CD14-positive monocyte (primary cell): ENCODE measurements around the gene NOL12. TPM values are rescaled to one million over a fixed set of nuclear protein-coding genes. Genes with fewer than 3 reads are reported as not detected.
A peak's percentile ranks its signal among the peaks of the same experiment; 100 is the strongest.

Experiments
- DNase-seq, 3 donors: peaks; one replicate each; pipeline ENCODE4 v3.0.0-alpha.2; 2011 to 2022
- H2AFZ ChIP-seq: 2 replicates; pipeline ENCODE4 v1.6.0; 2012; ENCODE audit warnings: mild to moderate bottlenecking, low read depth, low read length, inconsistent platforms; ENCODE audit not compliant: insufficient read depth, poor library complexity, severe bottlenecking
- H3K27ac ChIP-seq, 2 donors: 1 replicate in 1 of 2; 2 replicates in 1 of 2; pipeline ENCODE4 v1.5.1; 2012 to 2013; ENCODE audit warnings: low read length in 2 of 2, control low read depth in 1 of 2, inconsistent platforms in 1 of 2, low read depth in 1 of 2, mild to moderate bottlenecking in 1 of 2
- H3K27me3 ChIP-seq, 2 donors: one replicate each; pipeline versions ENCODE4 v1.6.0 to v1.6.1; 2011 to 2013; ENCODE audit warnings: low read length in 2 of 2; ENCODE audit not compliant: control insufficient read depth in 2 of 2, insufficient read depth in 2 of 2
- H3K36me3 ChIP-seq, 2 donors: replicated peaks in 1 of 2; 1 replicate in 1 of 2; 2 replicates in 1 of 2; pipeline versions ENCODE4 v1.5.1 to v1.6.1; 2012 to 2013; ENCODE audit warnings: low read length in 2 of 2, control low read depth in 1 of 2, inconsistent platforms in 1 of 2, mild to moderate bottlenecking in 1 of 2; ENCODE audit not compliant: insufficient read depth in 2 of 2, control insufficient read depth in 1 of 2
- H3K4me1 ChIP-seq, 2 donors: 1 replicate in 1 of 2; 2 replicates in 1 of 2; pipeline versions ENCODE4 v1.5.1 to v1.6.1; 2012 to 2013; ENCODE audit warnings: low read length in 2 of 2, control low read depth in 1 of 2, inconsistent platforms in 1 of 2, mild to moderate bottlenecking in 1 of 2, moderate library complexity in 1 of 2; ENCODE audit not compliant: insufficient read depth in 2 of 2, control insufficient read depth in 1 of 2
- H3K4me2 ChIP-seq: replicated peaks from 2 replicates; pipeline ENCODE3; 2012; ENCODE audit warnings: low read length, moderate library complexity, mild to moderate bottlenecking; ENCODE audit not compliant: poor library complexity, severe bottlenecking; ENCODE audit errors: extremely low read depth
- H3K4me3 ChIP-seq, 3 experiments: fragments of 200-600 bp in 1 of 3; sonication (generic) in 1 of 3; replicated peaks in 1 of 3; 1 replicate in 2 of 3; 2 replicates in 1 of 3; pipeline ENCODE4 v1.5.1; 2011 to 2013; ENCODE audit warnings: low read length in 3 of 3, mild to moderate bottlenecking in 3 of 3, control low read depth in 2 of 3, low read depth in 2 of 3, inconsistent platforms in 1 of 3, moderate library complexity in 1 of 3
- H3K79me2 ChIP-seq: 2 replicates; pipeline ENCODE4 v1.6.0; 2012; ENCODE audit warnings: mild to moderate bottlenecking, control low read depth, inconsistent platforms, low read length, moderate library complexity; ENCODE audit not compliant: insufficient read depth
- H3K9ac ChIP-seq: 2 replicates; pipeline ENCODE4 v1.6.0; 2017; ENCODE audit warnings: low read length, mild to moderate bottlenecking; ENCODE audit not compliant: insufficient read depth, poor library complexity, severe bottlenecking
- H3K9me3 ChIP-seq, 2 donors: replicated peaks in 1 of 2; 1 replicate in 1 of 2; 2 replicates in 1 of 2; pipeline versions ENCODE4 v1.5.1 to v1.6.1; 2012 to 2013; ENCODE audit warnings: low read length in 2 of 2, control low read depth in 1 of 2; ENCODE audit not compliant: control insufficient read depth in 1 of 2, insufficient read depth in 1 of 2
- H4K20me1 ChIP-seq: 2 replicates; pipeline ENCODE4 v1.6.0; 2012; ENCODE audit warnings: mild to moderate bottlenecking, low read length, control low read depth, moderate library complexity; ENCODE audit not compliant: insufficient read depth
- H3K27ac Mint-ChIP-seq, 7 donors: one replicate each; pipeline ENCODE4 v1.8.0; 2020; ENCODE audit warnings: mild to moderate bottlenecking in 7 of 7, mixed read lengths in 7 of 7, moderate library complexity in 6 of 7, inconsistent platforms in 2 of 7
- H3K27me3 Mint-ChIP-seq, 3 donors: one replicate each; pipeline ENCODE4 v1.8.0; 2021 to 2022; ENCODE audit warnings: low read depth in 3 of 3, mild to moderate bottlenecking in 3 of 3, mixed read lengths in 3 of 3, moderate library complexity in 3 of 3, inconsistent platforms in 1 of 3
- H3K36me3 Mint-ChIP-seq, 2 donors: one replicate each; pipeline ENCODE4 v1.8.0; 2020; ENCODE audit warnings: mixed read lengths in 2 of 2, inconsistent platforms in 1 of 2, mild to moderate bottlenecking in 1 of 2
- H3K4me1 Mint-ChIP-seq: one replicate; pipeline ENCODE4 v1.8.0; 2020; ENCODE audit warnings: mild to moderate bottlenecking, mixed read lengths
- H3K4me3 Mint-ChIP-seq, 2 donors: one replicate each; pipeline ENCODE4 v1.8.0; 2020; ENCODE audit warnings: mild to moderate bottlenecking in 2 of 2, mixed read lengths in 2 of 2, moderate library complexity in 1 of 2
- H3K9me3 Mint-ChIP-seq, 7 donors: one replicate each; pipeline ENCODE4 v1.8.0; 2020 to 2022; ENCODE audit warnings: mixed read lengths in 7 of 7, mild to moderate bottlenecking in 6 of 7, moderate library complexity in 6 of 7, inconsistent platforms in 2 of 7
- CTCF ChIP-seq: fragments of 200-600 bp; IDR thresholded peaks from one replicate; pipeline ENCODE4 v1.8.0; 2022; ENCODE audit warnings: antibody characterized with exemption, mild to moderate bottlenecking
- WGBS: methylation state at CpG from one replicate; pipeline ENCODE4 v1.1.5; 2013; ENCODE audit warnings: missing lambda C conversion rate; ENCODE audit not compliant: insufficient coverage; 5-methylcytosine and 5-hydroxymethylcytosine counted together
- intact Hi-C, 2 donors: fragments of 100-400 bp; cut with micrococcal nuclease; formaldehyde crosslinking; loops; one replicate each; pipeline versions ENCODE4 v1.15.0 to v1.15.1; 2023
- polyA minus RNA-seq: library from RNA; depleted of rRNA, polyadenylated mRNA; stranded (reverse); fragments of >200 nt; gene quantifications from 2 replicates; pipeline ENCODE4 v1.2.3, GENCODE V29; 2012
- polyA plus RNA-seq, 3 donors: library from polyadenylated mRNA; depleted of rRNA in 1 of 3; unstranded in 2 of 3; stranded (reverse) in 1 of 3; fragments of 300-500 nt in 2 of 3; fragments of >200 nt in 1 of 3; fragmentation: Illumina TruSeq in 2 of 3; gene quantifications; 1 replicate in 2 of 3; 2 replicates in 1 of 3; pipeline ENCODE4 v1.2.3, GENCODE V29; 2012 to 2021
- total RNA-seq, 12 experiments: library from RNA in 1 of 12; stranded (reverse) in 1 of 12; fragments of 120-200 nt in 1 of 12; gene quantifications; one replicate each; pipeline ENCODE4 v1.2.4 and lab custom pipeline; 2013 to 2026; ENCODE audit warnings: mixed read lengths in 6 of 12, inconsistent platforms in 1 of 12

NOL12 gene
- 56.5 TPM for total RNA-seq (2013)
- polyA plus RNA-seq, result 10 to 100 TPM; 47.3 to 52.0 (median 49.2) TPM
- polyA minus RNA-seq, result 32.8 and 62.0 TPM in 2 replicates
- total RNA-seq (lab: John Stamatoyannopoulos, UW), result 0.58 to 5.0 (median 2.1) reads per million in 11 experiments

- Mint-ChIP-seq H3K36me3 (peaks cover 32 to 39% of the 10 kb centered on the region in 2 donors), H3K9me3 (no peaks in the 10 kb centered on the region), H3K4me1 (peaks cover 30% of the 10 kb centered on the region), H3K27ac (peak within 1 kb of the TSS; percentile 89 to 98 (median 93)), H3K4me3 (peak within 1 kb of the TSS; percentile 99), H3K27me3 (no peaks in the 10 kb centered on the region)
- peaks cover 32% of the 10 kb centered on the region for H3K79me2 ChIP-seq
- peak within 1 kb of the TSS; percentile 85 to 86 for H3K27ac ChIP-seq
- WGBS, result 1% methylated on average over 60 of the region's 62 CpGs
- peaks cover 25% of the 10 kb centered on the region for H4K20me1 ChIP-seq
- DNase-seq, result peak; percentile 81 to 84 (median 82)
- intact Hi-C loops, result loop anchor here in 1 of 2 donors (10.0 kb wide), 1 partner anchor 119 kb away; the partner anchor contains the start of gene GCAT
- no peaks in the 10 kb centered on the region for H3K27me3 ChIP-seq
- H3K9me3 ChIP-seq, result no peaks in the 10 kb centered on the region
- H3K4me3 ChIP-seq, result peak within 1 kb of the TSS; percentile 70 to 100 (median 95)
- peak within 1 kb of the TSS; percentile 89 for H3K9ac ChIP-seq
- no peak for TF ChIP-seq CTCF
- peak within 1 kb of the TSS; percentile 94 for H3K4me2 ChIP-seq
- H2AFZ ChIP-seq, result peak within 1 kb of the TSS; percentile 89
- peaks cover 29 to 31% of the 10 kb centered on the region in 2 donors for H3K4me1 ChIP-seq
- peaks cover 28 to 33% of the 10 kb centered on the region in 2 donors for H3K36me3 ChIP-seq
Observed at GRCh38 chr22:37686002-37686982, at the start of gene NOL12. TSS of gene NOL12 (plus strand) at chr22:37686343. CDS start at chr22:37686393, 50 bp downstream.

- 9% methylated on average over 1 of the region's 3 CpGs for WGBS
- no peaks in the 10 kb centered on the region for H3K9me3 ChIP-seq
- no peaks in the 10 kb centered on the region for H3K27me3 ChIP-seq
- H3K79me2 ChIP-seq, result peaks cover 69% of the 10 kb centered on the region
- no peak overlapping the region for H3K9ac ChIP-seq
- Mint-ChIP-seq H3K27ac (peak overlapping the region; percentile 18 to 89 (median 83)), H3K4me1 (peaks cover 82% of the 10 kb centered on the region), H3K36me3 (peaks cover 4 to 14% of the 10 kb centered on the region in 2 donors), H3K27me3 (peaks cover 0 to 2% (median 0%) of the 10 kb centered on the region in 3 donors), H3K4me3 (no peak overlapping the region), H3K9me3 (peaks cover 0 to 3% (median 0%) of the 10 kb centered on the region in 7 donors)
- H3K4me1 ChIP-seq, result peaks cover 86 to 91% of the 10 kb centered on the region in 2 donors
- no peak overlapping the region for H2AFZ ChIP-seq
- H4K20me1 ChIP-seq, result peaks cover 16% of the 10 kb centered on the region
- intact Hi-C loops, result no loop called here
- peaks cover 11 to 12% of the 10 kb centered on the region in 2 donors for H3K36me3 ChIP-seq
- H3K27ac ChIP-seq, result peak overlapping the region; percentile 18 to 46
- peak overlapping the region in 1 of 3 experiments; percentile 36 for H3K4me3 ChIP-seq
- DNase-seq, result no peak
- TF ChIP-seq CTCF, result no peak
- H3K4me2 ChIP-seq, result peak overlapping the region; percentile 35
Observed at GRCh38 chr22:37636949-37637273, 49.2 kb upstream of the NOL12 start.
